ENCODE data around the gene CENPU. TPM values are rescaled to one million over a fixed set of nuclear protein-coding genes. Genes with fewer than 3 reads are reported as not detected.
A peak's percentile ranks its signal among the peaks of the same experiment; 100 is the strongest.
"Not testable (repeated sequence)": the region's sequence is repeated elsewhere in the genome, so short reads cannot be mapped to it uniquely, and the experiment has no call there.

The CENPU gene, protein sequence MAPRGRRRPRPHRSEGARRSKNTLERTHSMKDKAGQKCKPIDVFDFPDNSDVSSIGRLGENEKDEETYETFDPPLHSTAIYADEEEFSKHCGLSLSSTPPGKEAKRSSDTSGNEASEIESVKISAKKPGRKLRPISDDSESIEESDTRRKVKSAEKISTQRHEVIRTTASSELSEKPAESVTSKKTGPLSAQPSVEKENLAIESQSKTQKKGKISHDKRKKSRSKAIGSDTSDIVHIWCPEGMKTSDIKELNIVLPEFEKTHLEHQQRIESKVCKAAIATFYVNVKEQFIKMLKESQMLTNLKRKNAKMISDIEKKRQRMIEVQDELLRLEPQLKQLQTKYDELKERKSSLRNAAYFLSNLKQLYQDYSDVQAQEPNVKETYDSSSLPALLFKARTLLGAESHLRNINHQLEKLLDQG
- 1 to 10 TPM; 3.4 to 7.2 (median 7.1) TPM for polyA plus RNA-seq

DNA sequence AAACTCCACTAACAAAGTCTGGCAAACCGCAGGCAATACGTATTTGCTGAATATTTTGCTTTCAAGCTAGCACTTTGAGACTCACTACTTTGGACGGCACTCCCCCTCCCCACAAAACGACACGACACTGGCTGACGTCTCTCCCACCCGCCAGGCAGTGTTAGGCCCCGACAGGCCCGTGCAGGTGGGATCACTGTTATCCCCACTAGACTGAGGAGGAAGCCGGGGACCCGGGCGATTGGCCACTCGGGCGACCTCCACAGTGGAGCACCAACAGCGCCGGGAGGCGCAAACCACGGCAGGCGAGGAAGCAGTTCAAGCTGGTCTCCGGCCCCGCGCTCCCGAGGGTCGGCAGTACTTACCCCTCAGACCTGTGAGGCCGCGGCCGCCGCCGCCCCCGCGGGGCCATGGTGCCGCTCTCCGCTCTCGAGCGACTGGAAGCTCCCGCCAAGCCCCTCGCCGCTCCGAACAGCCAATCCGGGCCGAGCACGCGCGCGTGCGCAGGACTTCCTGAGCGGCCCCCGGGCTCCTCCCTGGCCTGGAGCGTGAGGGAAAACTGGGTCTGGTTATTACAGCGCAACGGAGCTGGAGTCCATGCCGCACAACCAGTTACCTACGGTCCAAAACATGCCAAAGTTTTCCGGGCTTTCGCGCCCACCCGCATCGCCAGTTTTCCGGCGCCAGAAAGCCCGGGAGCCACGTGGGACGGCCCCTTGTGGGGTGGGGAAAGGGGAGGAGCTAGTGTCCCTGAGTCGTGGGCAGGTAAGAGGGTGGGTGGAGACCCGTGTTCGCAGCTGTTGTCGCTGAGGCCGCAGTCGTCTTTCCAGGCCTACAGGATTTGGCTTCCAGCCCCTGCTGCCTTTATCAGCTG, at the start of gene CENPU:
Gene CENPU, minus strand, starts transcription at position 443 of the 871 bp plus-strand sequence. Its CDS starts 34 bp downstream, at position 409.
- Mint-ChIP-seq H3K4me1 (peaks cover 16 to 17% of the 10 kb centered on the region in 2 donors), H3K4me3 (peak within 1 kb of the TSS; percentile 90 to 97 (median 92)), H3K36me3 (no peaks in the 10 kb centered on the region), H3K27ac (peak within 1 kb of the TSS; percentile 69 to 93 (median 84)), H3K27me3 (ENCODE audit: low read depth in 3 of 3) (peaks cover 4 to 9% (median 5%) of the 10 kb centered on the region in 3 donors), H3K9me3 (no peaks in the 10 kb centered on the region)
- peak; percentile 92 to 94 (median 93) for DNase-seq

DNA sequence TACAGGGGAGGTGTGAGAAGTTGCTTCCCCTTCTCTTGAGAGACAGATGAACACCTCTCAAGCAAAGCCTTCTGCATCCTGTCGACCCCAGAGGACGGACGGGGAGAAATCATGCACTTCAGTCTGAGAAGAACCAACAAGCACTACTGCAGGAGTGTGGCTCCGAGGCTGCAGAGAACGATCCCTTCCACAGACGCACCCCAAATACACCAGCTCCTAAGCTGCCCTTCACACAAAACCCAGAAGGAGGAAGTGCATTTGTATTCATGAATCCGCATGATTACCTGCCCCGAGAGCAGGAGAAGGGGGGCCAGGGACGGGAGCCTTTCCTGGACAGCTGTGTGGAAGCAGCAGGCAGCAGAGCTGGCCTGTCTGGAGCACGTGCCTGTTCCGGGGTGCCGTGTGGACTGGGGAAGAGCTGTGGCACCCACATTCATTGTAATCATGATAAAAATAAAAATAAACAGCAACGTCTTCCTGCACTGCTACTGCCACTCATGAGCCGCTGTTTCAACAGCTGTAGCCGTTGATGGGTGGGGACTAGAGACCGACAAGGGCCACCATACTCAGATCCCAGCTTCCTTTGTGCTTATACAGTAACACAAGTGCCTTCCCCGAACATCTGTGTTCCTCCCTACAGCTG, 49.0 kb upstream of the CENPU start:
- Mint-ChIP-seq H3K9me3 (no peaks in the 10 kb centered on the region), H3K27ac (peak overlapping the region; percentile 5 to 69 (median 59)), H3K4me3 (peak overlapping the region; percentile 42 to 80 (median 75)), H3K36me3 (peaks cover 14 to 23% (median 14%) of the 10 kb centered on the region in 3 donors), H3K27me3 (ENCODE audit: low read depth in 3 of 3) (peaks cover 0 to 4% (median 2%) of the 10 kb centered on the region in 3 donors), H3K4me1 (peaks cover 13 to 17% of the 10 kb centered on the region in 2 donors)
- DNase-seq, result peak in 1 of 3 donors; percentile 12

DNA sequence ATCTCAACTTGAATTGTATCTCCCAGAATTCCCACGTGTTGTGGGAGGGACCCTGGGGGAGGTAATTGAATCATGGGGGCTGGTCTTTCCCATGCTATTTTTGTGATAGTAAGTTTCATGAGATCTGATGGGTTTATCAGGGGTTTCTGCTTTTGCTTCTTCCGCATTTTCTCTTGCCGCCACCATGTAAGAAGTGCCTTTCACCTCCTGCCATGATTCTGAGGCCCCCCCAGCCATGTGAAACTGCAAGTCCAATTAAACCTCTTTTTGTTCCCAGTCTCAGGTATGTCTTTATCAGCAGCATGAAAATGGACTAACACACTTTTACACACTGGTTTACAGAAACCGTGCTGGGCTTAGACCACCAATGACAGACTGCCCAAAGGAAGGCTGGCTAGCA, 45.3 kb upstream of the CENPU start:
- not testable (repeated sequence) for H3K27ac Mint-ChIP-seq; H3K27me3 Mint-ChIP-seq (ENCODE audit: low read depth in 3 of 3); DNase-seq; H3K9me3 Mint-ChIP-seq; H3K4me3 Mint-ChIP-seq
- Mint-ChIP-seq H3K36me3 (peaks cover 12 to 19% (median 17%) of the 10 kb centered on the region in 3 donors), H3K4me1 (peaks cover 13 to 17% of the 10 kb centered on the region in 2 donors)

DNA sequence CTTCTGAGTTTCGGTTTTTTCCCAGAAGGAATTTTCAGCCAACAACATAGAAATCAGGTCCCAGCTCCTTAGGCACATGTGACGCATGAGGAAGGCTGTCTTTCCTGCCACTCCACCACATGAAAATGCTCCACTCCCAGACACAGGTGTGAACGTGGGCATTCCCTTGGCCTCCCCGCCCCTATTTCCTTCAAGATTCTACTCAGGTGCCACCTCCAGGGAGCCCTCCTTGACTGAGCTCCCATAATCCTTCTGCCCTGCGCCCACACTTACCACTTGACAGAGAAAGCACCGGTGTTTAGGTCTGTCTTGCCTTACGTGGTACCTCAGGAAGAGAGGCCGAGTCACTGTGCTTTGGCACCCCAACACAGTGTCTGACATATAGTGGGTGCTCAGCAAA, 44.4 kb upstream of the CENPU start:
- Mint-ChIP-seq H3K4me3 (no peak overlapping the region), H3K27me3 (ENCODE audit: low read depth in 3 of 3) (peaks cover 0 to 6% (median 0%) of the 10 kb centered on the region in 3 donors), H3K9me3 (no peaks in the 10 kb centered on the region), H3K4me1 (peaks cover 11 to 12% of the 10 kb centered on the region in 2 donors), H3K36me3 (peaks cover 8 to 20% (median 19%) of the 10 kb centered on the region in 3 donors), H3K27ac (no peak overlapping the region)
- DNase-seq, result no peak

DNA sequence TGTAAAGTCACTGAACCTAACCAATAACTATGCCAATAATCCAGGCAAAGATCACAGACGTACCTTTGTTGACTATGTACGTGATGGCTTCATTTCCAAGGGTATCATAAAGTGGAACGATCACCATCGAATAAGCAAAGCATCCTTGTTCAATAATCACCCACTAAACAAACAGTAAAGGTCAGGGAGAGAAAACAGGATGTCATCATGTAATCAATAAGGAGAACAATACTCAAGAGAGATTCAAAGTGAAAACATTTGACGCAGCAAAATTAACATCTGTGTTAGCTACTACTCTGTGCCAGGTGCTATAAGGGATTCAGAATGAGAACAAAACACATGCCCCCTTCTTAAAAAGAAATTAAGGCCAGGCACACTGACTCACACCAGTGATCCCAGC, 42.9 kb upstream of the CENPU start:
- DNase-seq, result no peak
- Mint-ChIP-seq H3K27ac (no peak overlapping the region), H3K4me3 (no peak overlapping the region), H3K36me3 (peaks cover 8 to 24% (median 19%) of the 10 kb centered on the region in 3 donors), H3K4me1 (no peaks in the 10 kb centered on the region), H3K27me3 (ENCODE audit: low read depth in 3 of 3) (peaks cover 0 to 6% (median 0%) of the 10 kb centered on the region in 3 donors), H3K9me3 (no peaks in the 10 kb centered on the region)

DNA sequence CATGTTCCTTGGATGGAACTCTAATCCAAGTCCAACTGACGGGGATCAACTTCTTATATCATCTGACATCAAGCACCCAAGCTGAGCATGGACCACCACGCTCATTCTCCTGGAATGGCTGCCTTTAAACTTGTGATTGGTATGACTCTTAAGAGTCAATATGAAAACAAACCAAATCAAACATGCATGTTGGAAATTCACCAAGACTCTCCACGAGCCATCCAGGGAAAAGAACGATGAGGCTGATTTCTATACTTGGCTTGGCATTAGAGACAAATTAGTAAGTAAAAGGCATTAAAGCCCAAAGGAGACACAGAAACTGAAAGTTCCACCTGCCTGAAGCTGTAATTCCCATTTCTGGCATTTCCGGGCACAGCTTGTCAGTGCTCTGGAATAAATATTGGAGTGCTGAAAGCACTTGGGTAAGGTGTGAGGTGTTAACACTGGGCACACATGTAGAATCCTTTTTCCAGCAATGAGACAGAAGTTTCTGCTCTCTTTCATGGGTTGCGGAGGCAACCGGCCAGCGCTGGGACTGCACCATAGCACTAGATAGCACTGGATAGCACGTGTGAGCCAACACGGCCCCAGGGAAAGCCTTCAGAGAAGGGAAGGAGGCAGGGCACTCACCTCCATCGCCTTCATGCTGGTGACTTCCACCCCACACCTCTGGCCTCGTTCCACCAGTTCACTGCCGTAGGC, 42.1 kb upstream of the CENPU start:
- H3K27ac Mint-ChIP-seq, result no peak overlapping the region

DNA sequence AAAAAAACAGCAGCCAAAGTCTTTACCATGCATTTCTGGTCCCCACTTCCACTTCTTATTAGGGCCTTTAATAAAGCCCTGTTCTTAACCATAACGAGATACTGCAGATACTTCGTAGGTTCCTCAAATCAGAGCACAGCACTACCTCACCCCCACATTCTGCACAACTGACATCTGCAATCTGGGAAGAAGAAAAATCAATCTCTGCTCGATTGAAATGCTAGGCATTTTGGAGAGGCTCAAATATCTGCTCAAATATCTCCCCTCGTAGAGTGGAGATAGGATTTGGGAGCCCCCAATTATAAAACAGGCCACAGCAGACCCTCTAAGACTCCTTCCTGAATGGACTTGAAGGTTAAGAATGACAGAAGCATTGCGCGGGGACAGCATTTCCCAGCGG, 40.3 kb upstream of the CENPU start:
- DNase-seq, result no peak
- Mint-ChIP-seq H3K27ac (no peak overlapping the region), H3K27me3 (ENCODE audit: low read depth in 3 of 3) (peaks cover 0 to 4% (median 0%) of the 10 kb centered on the region in 3 donors), H3K4me1 (no peaks in the 10 kb centered on the region), H3K9me3 (no peaks in the 10 kb centered on the region), H3K4me3 (no peak overlapping the region), H3K36me3 (peaks cover 9 to 30% (median 15%) of the 10 kb centered on the region in 3 donors)

More for the DNA sequence above, 42.1 kb upstream of the CENPU start:
- Mint-ChIP-seq H3K27me3 (ENCODE audit: low read depth in 3 of 3) (peaks cover 0 to 6% (median 0%) of the 10 kb centered on the region in 3 donors), H3K9me3 (no peaks in the 10 kb centered on the region), H3K4me3 (no peak overlapping the region), H3K36me3 (peaks cover 8 to 24% (median 19%) of the 10 kb centered on the region in 3 donors), H3K4me1 (no peaks in the 10 kb centered on the region)
- DNase-seq, result no peak

DNA sequence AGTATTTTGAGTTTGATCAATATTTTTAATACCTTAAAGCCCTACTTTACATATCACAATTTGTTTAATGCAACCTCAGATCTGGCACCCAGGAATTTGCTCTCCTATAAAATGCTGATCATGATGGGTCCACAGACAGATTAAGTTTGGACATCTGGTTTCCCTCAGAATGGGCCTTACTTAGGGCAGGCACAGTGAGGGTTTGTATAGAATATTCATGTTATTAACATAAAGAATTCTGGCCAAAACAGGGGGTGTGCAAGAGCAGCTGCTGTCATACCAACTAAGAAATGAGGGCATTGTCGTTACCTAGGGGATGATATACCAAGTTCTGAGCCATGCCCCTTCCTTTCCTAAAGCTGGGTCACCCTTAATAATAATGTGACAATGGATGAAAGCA, 37.5 kb upstream of the CENPU start:
- Mint-ChIP-seq H3K36me3 (peaks cover 6 to 39% (median 15%) of the 10 kb centered on the region in 3 donors), H3K27ac (no peak overlapping the region), H3K4me3 (no peak overlapping the region), H3K4me1 (no peaks in the 10 kb centered on the region), H3K9me3 (no peaks in the 10 kb centered on the region), H3K27me3 (ENCODE audit: low read depth in 3 of 3) (peaks cover 0 to 2% (median 0%) of the 10 kb centered on the region in 3 donors)
- DNase-seq, result no peak

DNA sequence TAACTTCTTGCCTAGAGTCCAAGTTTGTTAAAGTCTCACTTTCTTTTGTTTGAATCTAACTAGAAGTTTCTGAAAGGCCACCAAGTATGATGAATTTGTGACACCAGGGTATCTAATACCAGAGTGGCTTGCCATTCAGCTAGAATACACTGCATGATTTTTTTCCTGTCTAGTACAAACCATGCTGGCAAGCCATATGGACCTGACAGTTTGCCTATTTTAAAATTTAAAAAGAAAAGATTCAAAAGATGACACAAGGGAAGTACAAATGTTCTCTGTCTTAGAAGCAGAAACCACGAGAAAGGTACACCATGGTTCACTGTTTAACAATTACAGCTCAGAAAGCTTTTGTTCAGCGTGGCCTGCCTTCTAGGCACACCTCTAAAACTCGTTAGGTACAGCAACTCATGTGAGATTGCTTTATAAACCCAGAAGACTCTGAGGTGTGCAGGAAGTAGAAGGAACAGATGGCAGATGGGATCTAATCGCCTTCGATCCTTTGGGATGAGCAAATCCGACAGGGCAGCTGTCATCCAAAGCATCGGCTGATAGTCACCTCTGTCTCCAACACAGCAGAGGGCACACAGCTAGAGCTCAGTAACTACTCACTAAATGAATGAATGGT, 35.4 kb upstream of the CENPU start:
- no peaks in the 10 kb centered on the region for H3K27me3 Mint-ChIP-seq (ENCODE audit: low read depth in 3 of 3)
- no peaks in the 10 kb centered on the region for H3K9me3 Mint-ChIP-seq
- no peak overlapping the region for H3K27ac Mint-ChIP-seq
- H3K4me1 Mint-ChIP-seq, result no peaks in the 10 kb centered on the region
- DNase-seq, result no peak
- H3K4me3 Mint-ChIP-seq, result no peak overlapping the region
- H3K36me3 Mint-ChIP-seq, result peaks cover 18 to 58% (median 24%) of the 10 kb centered on the region in 3 donors

DNA sequence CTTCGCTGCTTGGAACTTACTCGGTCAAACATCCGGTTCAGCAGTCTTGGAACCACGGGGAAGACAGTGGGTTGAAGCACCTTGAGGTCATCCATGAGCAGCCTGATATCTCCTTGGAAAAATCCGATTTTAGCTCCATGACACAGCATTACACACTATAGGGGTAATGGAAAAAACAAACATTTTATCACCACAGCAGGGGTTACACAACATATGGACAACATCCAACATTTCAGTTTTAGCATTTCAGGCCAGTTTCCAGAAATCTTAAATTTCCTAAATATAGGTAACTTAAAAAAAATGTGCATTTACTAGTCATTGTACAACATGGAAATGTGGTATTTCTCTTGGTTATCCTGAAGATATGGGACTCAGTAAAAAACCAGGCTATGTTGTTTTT, 34.4 kb upstream of the CENPU start:
- H3K9me3 Mint-ChIP-seq, result no peaks in the 10 kb centered on the region
- no peaks in the 10 kb centered on the region for H3K4me1 Mint-ChIP-seq
- H3K36me3 Mint-ChIP-seq, result peaks cover 18 to 51% (median 27%) of the 10 kb centered on the region in 3 donors
- H3K27ac Mint-ChIP-seq, result no peak overlapping the region
- no peak overlapping the region for H3K4me3 Mint-ChIP-seq
- no peaks in the 10 kb centered on the region for H3K27me3 Mint-ChIP-seq (ENCODE audit: low read depth in 3 of 3)
- DNase-seq, result no peak

DNA sequence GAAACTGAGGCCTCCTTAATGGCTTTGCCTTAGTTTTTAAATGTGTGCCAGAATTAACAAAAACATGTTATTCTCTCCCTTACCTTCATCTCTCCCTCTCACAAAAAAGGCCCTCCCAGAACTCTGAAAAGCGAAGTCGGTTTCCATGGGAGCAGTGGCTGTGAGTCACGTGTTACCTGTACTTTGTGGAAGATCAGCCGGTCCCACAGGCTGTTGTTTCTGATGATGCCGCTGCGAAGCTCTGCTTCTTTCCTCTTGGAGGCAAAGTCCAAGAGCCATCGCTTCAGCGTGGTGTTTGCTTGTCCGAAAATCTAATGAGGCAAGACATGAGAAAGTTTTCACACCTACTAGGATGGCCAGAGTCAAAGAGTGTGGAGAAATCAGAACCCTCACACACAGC, 32.5 kb upstream of the CENPU start:
- Mint-ChIP-seq H3K36me3 (peaks cover 18 to 53% (median 28%) of the 10 kb centered on the region in 3 donors), H3K9me3 (no peaks in the 10 kb centered on the region), H3K4me1 (peaks cover 10 to 11% of the 10 kb centered on the region in 2 donors), H3K4me3 (no peak overlapping the region), H3K27me3 (ENCODE audit: low read depth in 3 of 3) (no peaks in the 10 kb centered on the region), H3K27ac (no peak overlapping the region)
- DNase-seq, result no peak

DNA sequence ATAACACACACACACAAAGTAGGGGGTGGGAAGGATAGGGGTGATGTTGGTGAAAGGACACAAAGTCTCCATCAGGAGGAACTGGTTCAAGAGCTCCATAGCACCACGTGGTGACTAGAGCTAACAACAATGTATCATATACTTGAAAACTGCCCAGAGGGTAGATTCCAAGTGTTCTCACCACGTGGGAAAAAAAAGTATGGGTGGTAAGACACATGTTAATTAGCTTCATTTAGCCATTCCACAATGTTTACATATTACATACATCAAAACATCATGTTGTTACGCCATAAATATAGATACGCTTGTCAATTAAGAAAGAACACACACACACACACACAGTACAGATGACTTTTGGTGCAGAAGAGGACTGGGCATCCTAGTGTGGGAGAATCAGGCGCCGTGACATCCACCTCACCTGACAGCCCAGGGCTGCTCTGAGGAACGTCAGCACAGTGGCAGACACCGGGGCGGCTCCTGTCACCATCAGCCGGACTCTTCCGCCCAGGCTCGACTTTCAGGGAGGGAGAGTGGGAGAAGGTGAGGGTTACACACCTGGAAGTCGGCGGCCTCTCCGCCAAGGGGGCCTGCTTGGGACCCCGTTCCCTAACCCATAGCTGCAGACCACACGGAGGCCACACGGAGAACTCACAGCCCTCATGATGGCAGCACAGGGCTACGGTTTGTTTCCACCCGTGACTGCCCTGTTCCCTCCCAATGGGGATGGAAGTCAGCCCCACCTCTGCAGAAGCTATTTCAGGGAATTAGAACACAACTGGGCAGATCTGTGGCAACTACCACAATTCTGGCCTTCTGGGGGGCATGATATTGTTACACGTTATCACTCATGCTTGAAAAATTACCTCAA, 31.8 kb upstream of the CENPU start:
- Mint-ChIP-seq H3K9me3 (no peaks in the 10 kb centered on the region), H3K4me3 (no peak overlapping the region), H3K36me3 (peaks cover 18 to 56% (median 28%) of the 10 kb centered on the region in 3 donors), H3K27me3 (ENCODE audit: low read depth in 3 of 3) (no peaks in the 10 kb centered on the region), H3K27ac (no peak overlapping the region), H3K4me1 (peaks cover 11 to 12% of the 10 kb centered on the region in 2 donors)
- DNase-seq, result no peak

All from immature natural killer cell (primary cell).